HCT116 (cell line): ENCODE results near the gene TTC5. TPM values are rescaled to one million over a fixed set of nuclear protein-coding genes. Genes with fewer than 3 reads are reported as not detected.
A peak's percentile ranks its signal among the peaks of the same experiment; 100 is the strongest.

ENCODE experiments used
- ATAC-seq: fragments of 200-7000 bp; cut with Tn5 transposase; 2 replicates; pipeline ENCODE4 v1.9.1; 2020; ENCODE audit warnings: mild to moderate bottlenecking, moderate library complexity
- BruUV-seq: library from RNA; stranded (reverse); fragments of 400-500 nt; replicated peaks from 2 replicates; lab custom pipeline; 2021; lab: Mats Ljungman, UMichigan
- CTCF ChIA-PET: fragments of 300-600 bp; sonication (Branson Sonifier 250); formaldehyde crosslinking; loops from one replicate; lab custom pipeline; 2021; ENCODE audit warnings: antibody characterized with exemption; lab: Charles Lee
- POLR2A ChIA-PET: fragments of 300-600, 350-600 bp; sonication (Branson Sonifier 250); formaldehyde crosslinking; loops from one replicate; lab custom pipeline; 2021; ENCODE audit warnings: antibody characterized with exemption; lab: Charles Lee
- RAD21 ChIA-PET, 2 experiments: fragments of 300-600 bp; sonication (Branson Sonifier 250); formaldehyde crosslinking; loops; one replicate each; lab custom pipeline; 2023; ENCODE audit warnings: low total read pairs in 2 of 2; ENCODE audit not compliant: uncharacterized antibody in 2 of 2, unreplicated experiment in 2 of 2, low non-redundant PET in 1 of 2; lab: Charles Lee
- DNase-seq: peaks from one replicate; pipeline ENCODE4 v3.0.0-alpha.2; 2010; ENCODE audit warnings: low read depth, low spot score
- H2AFZ ChIP-seq: fragments of 200-600 bp; shearing (Covaris generic), sonication (generic); 2 replicates; pipeline ENCODE4 v1.6.1; 2017; ENCODE audit warnings: low read depth, mixed run types, mixed read lengths, antibody characterized with exemption, low read length; ENCODE audit not compliant: poor library complexity, severe bottlenecking
- H3K27ac ChIP-seq: 2 replicates; pipeline ENCODE4 v1.5.1; 2012; ENCODE audit warnings: low read depth, low read length
- H3K27me3 ChIP-seq: fragments of 200-600 bp; sonication (generic); 2 replicates; pipeline ENCODE4 v1.6.1; 2016; ENCODE audit warnings: mixed run types, low read length, mixed read lengths; ENCODE audit not compliant: insufficient read depth
- H3K36me3 ChIP-seq, 2 experiments: fragments of 200-500 bp in 1 of 2; fragments of 200-600 bp in 1 of 2; sonication (Bioruptor generic) in 1 of 2; sonication (generic) in 1 of 2; 2 replicates each; pipeline versions ENCODE4 v1.5.1 to v1.6.1; 2014 to 2016; ENCODE audit warnings: low read length in 2 of 2, inconsistent platforms in 1 of 2, mixed read lengths in 1 of 2, mixed run types in 1 of 2; ENCODE audit not compliant: insufficient read depth in 2 of 2, control insufficient read depth in 1 of 2
- H3K4me1 ChIP-seq, 2 experiments: fragments of 200-600 bp in 1 of 2; sonication (generic) in 1 of 2; 2 replicates each; pipeline versions ENCODE4 v1.5.1 to v1.6.1; 2012 to 2017; ENCODE audit warnings: low read length in 2 of 2, inconsistent platforms in 1 of 2, mild to moderate bottlenecking in 1 of 2, mixed read lengths in 1 of 2, mixed run types in 1 of 2, moderate library complexity in 1 of 2; ENCODE audit not compliant: insufficient read depth in 2 of 2, control insufficient read depth in 1 of 2
- H3K4me2 ChIP-seq: fragments of 200-600 bp; sonication (generic); 2 replicates; pipeline ENCODE4 v1.6.1; 2017; ENCODE audit warnings: mixed run types, low read length, mixed read lengths
- H3K4me3 ChIP-seq, 2 experiments: fragments of 200-600 bp in 1 of 2; sonication (generic) in 1 of 2; replicated peaks in 1 of 2; 2 replicates each; pipeline ENCODE4 v1.5.1; 2011 to 2016; ENCODE audit warnings: low read length in 2 of 2, control low read depth in 1 of 2, low read depth in 1 of 2, mild to moderate bottlenecking in 1 of 2, mixed read lengths in 1 of 2, mixed run types in 1 of 2
- H3K79me2 ChIP-seq: fragments of 200-600 bp; sonication (generic); 2 replicates; pipeline ENCODE4 v1.6.1; 2017; ENCODE audit warnings: mild to moderate bottlenecking, mixed run types, low read length, moderate library complexity, mixed read lengths; ENCODE audit not compliant: insufficient read depth
- H3K9ac ChIP-seq: fragments of 200-600 bp; sonication (generic); 2 replicates; pipeline ENCODE4 v1.6.1; 2016; ENCODE audit warnings: low read length, mixed read lengths
- H3K9me2 ChIP-seq: fragments of 200-600 bp; sonication (generic), shearing (Covaris generic); 2 replicates; pipeline ENCODE4 v1.6.1; 2017; ENCODE audit warnings: mixed run types, mild to moderate bottlenecking, moderate library complexity; ENCODE audit not compliant: insufficient read depth
- H3K9me3 ChIP-seq, 2 experiments: fragments of 200-500 bp in 1 of 2; fragments of 200-600 bp in 1 of 2; sonication (Bioruptor generic) in 1 of 2; sonication (generic) in 1 of 2; 2 replicates each; pipeline ENCODE4 v1.6.1; 2014 to 2017; ENCODE audit warnings: low read length in 2 of 2, mixed read lengths in 2 of 2, inconsistent platforms in 1 of 2, low read depth in 1 of 2, mild to moderate bottlenecking in 1 of 2, mixed run types in 1 of 2, moderate library complexity in 1 of 2; ENCODE audit not compliant: control insufficient read depth in 1 of 2, insufficient read depth in 1 of 2
- H4K20me1 ChIP-seq: fragments of 200-600 bp; sonication (generic), shearing (Covaris generic); 2 replicates; pipeline ENCODE4 v1.6.1; 2017; ENCODE audit warnings: mixed run types, mild to moderate bottlenecking, moderate library complexity; ENCODE audit not compliant: insufficient read depth
- CEBPB ChIP-seq: IDR thresholded peaks from 2 replicates; pipeline ENCODE4 v1.6.1; 2012; ENCODE audit warnings: low read depth
- CTCF ChIP-seq, 3 experiments: fragments of 200-600 bp in 1 of 3; sonication (generic) in 1 of 3; IDR thresholded peaks in 2 of 3; conservative IDR thresholded peaks in 1 of 3; 2 replicates each; pipeline ENCODE4 v1.5.1; 2012 to 2017; ENCODE audit warnings: low read depth in 2 of 3, low read length in 2 of 3, antibody characterized with exemption in 1 of 3, borderline replicate concordance in 1 of 3, control low read depth in 1 of 3, mild to moderate bottlenecking in 1 of 3, mixed read lengths in 1 of 3, mixed run types in 1 of 3, moderate library complexity in 1 of 3; ENCODE audit not compliant: insufficient read depth in 1 of 3
- ELF1 ChIP-seq: IDR thresholded peaks from 2 replicates; pipeline ENCODE4 v1.6.1; 2012; ENCODE audit warnings: low read depth, borderline replicate concordance
- EZH2 ChIP-seq: fragments of 200-600 bp; sonication (generic); IDR thresholded peaks from 2 replicates; pipeline ENCODE4 v1.6.1; 2017; ENCODE audit warnings: antibody characterized with exemption, mixed run types
- REST ChIP-seq: IDR thresholded peaks from 2 replicates; pipeline ENCODE4 v1.6.1; 2012; ENCODE audit warnings: low read depth
- YY1 ChIP-seq: IDR thresholded peaks from 2 replicates; pipeline ENCODE4 v1.6.1; 2011; ENCODE audit warnings: low read length, low read depth, moderate library complexity, mild to moderate bottlenecking; ENCODE audit not compliant: insufficient replicate concordance; ENCODE audit errors: extremely low read depth
- intact Hi-C: fragments of 100-400 bp; cut with micrococcal nuclease; formaldehyde crosslinking; loops from 2 replicates; pipeline ENCODE4 v1.10.0; 2022
- total RNA-seq: library from RNA; stranded (reverse); gene quantifications from one replicate; pipeline ENCODE4 v1.2.1, GENCODE V29; 2021; ENCODE audit not compliant: unreplicated experiment

TTC5 gene
- total RNA-seq, 1 experiment from 2014 or later = 23.3 TPM

GRCh38 chr14:20305265-20306078 lies at the start of gene TTC5 (continued):
- TF ChIP-seq REST = no peak
- no peak for TF ChIP-seq EZH2

GRCh38 chr14:20350860-20351259 lies 45.1 kb upstream of the TTC5 start:
- Histone ChIP-seq H2AFZ (no peak overlapping the region), H3K4me3 (no peak overlapping the region), H3K9me3 (no peaks in the 10 kb centered on the region), H3K4me1 (no peaks in the 10 kb centered on the region), H3K36me3 (peaks cover 65 to 66% of the 10 kb centered on the region in 2 experiments), H3K9ac (no peak overlapping the region), H4K20me1 (no peaks in the 10 kb centered on the region), H3K4me2 (no peak overlapping the region), H3K79me2 (peaks cover 7% of the 10 kb centered on the region), H3K27ac (no peak overlapping the region), H3K27me3 (no peaks in the 10 kb centered on the region), H3K9me2 (no peaks in the 10 kb centered on the region)
- no TSS peak for BruUV-seq
- ChIA-PET CTCF (no interaction called here), RAD21 (no interaction called here), POLR2A (no interaction called here)
- ATAC-seq (no peak), DNase-seq (no peak)
- intact Hi-C loops = no loop called here
- TF ChIP-seq ELF1 = no peak
- peak in 1 of 3 experiments; percentile 28; a peak in 2 of 6 replicates for TF ChIP-seq CTCF (IDR thresholded peaks at IDR 0.05 in 2 of 3, conservative IDR thresholded peaks at IDR 0.05 in 1 of 3; ENCODE audit: borderline replicate concordance in 1 of 3, insufficient read depth in 1 of 3, low read depth in 2 of 3, low read length in 2 of 3)
- TF ChIP-seq CEBPB = no peak
- no peak for TF ChIP-seq YY1
